Erythroblast (primary cell): Measurements from ENCODE around the gene PRKG1.

Experiments
- GATA1 ChIP-seq: IDR thresholded peaks from 2 replicates; pipeline ENCODE4 v1.6.1; 2011; ENCODE audit warnings: low read depth, mild to moderate bottlenecking, control low read depth, low read length, moderate library complexity
- POLR2A ChIP-seq: IDR thresholded peaks from 2 replicates; pipeline ENCODE4 v1.6.1; 2011; ENCODE audit warnings: mild to moderate bottlenecking, low read length

GRCh38 chr10:51171946-51172345 lies 97.7 kb downstream of the PRKG1 start:
- TF ChIP-seq POLR2A (no peak), GATA1 (no peak)
